AG20443 (cell line): ENCODE results near the gene TMEM170A.

Source experiments
- DNase-seq: peaks from one replicate; pipeline ENCODE4 v3.0.0; 2012; ENCODE audit warnings: low spot score, mixed read lengths

TMEM170A gene

DNA sequence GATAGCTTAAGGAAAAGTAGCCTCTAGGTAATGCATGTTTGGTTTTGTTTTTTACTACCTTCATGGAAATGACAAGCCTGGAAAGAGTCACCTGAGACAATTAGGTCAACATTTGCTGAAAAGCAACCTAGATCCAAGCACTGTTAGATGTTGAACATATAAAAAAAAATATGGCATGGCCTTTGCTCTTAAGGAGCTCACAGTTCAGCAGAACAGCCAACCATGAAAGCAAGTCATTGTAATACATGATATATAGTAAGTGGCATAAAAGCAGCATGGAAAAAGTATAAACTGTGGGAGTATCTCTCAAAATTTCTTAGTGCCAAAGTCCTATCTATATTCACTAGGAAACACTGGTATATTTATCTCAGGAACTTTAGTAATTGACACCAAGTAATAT lies 62.8 kb downstream of the TMEM170A start:
- no peak for DNase-seq

DNA sequence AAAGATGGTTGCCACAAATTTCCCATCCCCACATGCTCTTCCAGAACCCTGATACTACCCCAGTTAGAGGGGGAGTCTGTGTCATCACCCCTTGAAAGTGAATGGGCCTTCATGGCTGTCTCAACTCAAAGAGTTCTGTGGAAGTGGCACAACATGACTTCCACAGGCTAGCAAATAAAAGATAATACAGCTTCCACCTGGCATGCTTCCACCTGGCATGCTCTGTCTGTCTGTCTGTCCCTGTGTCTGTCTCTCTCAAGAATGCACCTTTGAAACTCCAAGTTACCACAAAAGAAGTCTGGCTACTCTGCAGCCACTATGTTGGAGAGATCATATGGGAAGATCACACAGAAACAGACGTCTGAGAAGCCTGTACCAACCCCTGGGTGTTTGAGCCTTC lies 66.2 kb downstream of the TMEM170A start:
- DNase-seq, result no peak

GRCh38 chr16:75394941-75395340 lies 69.5 kb downstream of the TMEM170A start:
- no peak for DNase-seq
